NCI-H226 (cell line): ENCODE data around the gene RYR2.

ENCODE experiments used
- DNase-seq: peaks from one replicate; pipeline ENCODE4 v3.0.0-alpha.2; 2015

RYR2 gene

DNA sequence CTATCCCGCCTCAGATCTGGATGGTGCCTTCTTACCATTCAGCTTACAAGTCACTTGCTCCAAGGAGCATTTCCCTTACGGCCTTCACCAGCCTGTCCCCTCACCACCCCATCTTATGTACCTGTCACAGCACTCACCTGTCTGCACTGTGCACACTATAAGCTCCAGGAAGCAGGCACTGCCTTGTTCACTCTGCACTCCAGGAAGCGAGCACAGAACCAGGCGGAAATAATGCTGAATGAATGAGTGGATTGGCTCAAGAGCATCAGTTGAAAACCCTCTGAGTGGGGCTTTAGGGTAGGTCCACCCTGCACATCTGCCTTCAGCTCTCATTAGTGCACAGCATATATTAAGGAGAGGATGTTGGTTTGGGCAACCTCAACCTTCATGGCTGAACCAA is 8.9 kb upstream of the RYR2 start:
- no peak for DNase-seq

GRCh38 chr1:237033804-237034203 is 8.2 kb upstream of the RYR2 start:
- DNase-seq, result no peak

GRCh38 chr1:237035759-237036158 is 6.2 kb upstream of the RYR2 start:
- no peak for DNase-seq

DNA sequence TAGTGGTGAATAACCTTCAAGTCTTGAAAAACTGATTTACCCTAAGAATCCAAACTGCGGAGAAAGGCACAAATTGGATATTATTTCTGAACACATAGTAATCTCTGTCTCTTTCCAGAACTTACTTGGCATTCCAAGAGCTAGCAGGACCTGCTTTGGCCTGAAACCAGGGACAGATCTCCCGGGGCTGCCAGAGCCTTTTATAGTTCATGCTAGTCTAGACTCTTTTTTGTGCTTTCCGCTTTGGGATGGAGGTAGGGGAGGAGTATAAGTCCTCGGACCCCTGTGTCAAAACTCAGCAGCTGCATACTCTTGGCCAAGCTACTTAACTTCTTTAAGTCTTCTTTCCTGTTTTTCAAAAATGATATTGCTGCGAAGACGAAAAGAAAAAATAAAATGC is 3.8 kb upstream of the RYR2 start:
- DNase-seq, result no peak

- DNase-seq, result no peak
Measured at GRCh38 chr1:237040823-237041222, 1.2 kb upstream of the RYR2 start.

GRCh38 chr1:237041461-237041794 is 556 bp upstream of the RYR2 start:
- no peak for DNase-seq

GRCh38 chr1:237042526-237042891 is 525 bp downstream of the RYR2 start:
- DNase-seq, result no peak

DNA sequence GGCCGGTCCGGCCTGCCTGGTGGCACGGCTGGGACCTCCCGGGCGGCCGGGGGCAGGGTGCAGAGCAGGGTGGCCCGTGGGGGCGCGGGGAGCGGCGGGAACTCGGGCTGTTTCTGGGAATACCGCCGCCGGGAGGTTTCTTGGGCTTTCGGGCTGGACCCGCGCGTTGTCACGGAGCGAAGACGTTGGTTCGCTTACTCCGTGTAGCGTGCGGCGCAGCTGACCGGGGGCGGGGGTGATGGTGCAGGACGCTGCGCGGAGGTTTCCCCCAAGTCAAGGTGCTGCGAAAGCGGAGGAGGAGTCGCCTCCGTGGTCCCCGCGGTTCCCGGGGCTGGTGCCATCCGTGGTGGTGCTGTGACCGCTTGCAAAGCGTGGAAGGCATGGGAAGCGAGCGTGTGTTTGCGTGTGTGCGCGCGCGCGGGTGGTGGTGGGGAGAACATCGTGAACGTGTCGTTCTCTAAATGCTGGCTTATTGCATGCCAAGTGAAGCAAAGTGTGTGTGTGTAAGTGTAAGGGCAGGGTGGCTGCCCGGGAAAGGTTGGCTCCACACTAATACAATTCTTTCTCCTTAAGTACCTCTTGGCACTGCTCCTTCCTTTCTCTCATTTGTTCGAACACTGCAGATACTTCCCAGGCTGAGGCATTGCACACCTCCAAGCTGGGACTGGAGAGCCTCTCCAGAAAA is 1.1 kb downstream of the RYR2 start:
- no peak for DNase-seq

DNA sequence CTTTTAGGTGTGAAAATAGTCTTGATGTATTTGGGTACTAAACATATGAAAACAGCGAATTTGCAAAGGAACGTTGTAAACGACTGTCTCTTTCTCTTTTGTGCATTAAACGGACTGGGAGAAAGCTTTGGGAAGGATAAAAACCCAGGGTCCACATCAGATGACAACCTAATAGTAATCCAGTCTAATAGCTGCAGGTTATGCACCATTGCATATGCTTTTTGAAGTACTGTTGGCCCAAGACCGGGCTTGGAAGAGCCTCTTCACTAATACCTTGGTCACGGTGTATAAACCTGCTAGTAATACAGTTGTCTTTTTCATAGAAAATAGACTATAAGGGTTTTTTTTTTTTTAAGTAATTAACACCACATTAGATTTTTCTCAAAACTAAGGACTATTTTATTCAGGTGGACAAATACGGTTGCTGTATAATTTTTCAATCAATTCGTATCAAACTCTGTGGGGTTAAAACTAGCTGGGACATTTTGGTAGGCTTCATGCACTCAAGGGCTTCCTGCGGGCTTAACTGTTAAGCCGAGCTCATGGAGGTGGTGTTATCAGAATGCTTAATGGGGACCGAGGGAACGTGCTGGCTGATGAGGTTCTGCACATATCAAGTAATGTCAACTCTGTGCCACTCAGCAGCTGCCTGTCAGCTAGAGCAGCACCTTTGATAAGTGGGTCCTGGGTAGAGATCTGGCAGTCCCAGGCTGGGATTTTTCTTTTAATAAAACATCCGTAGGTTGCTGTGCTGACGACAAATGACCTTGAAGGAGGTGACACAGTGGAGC is 2.1 kb downstream of the RYR2 start:
- DNase-seq, result no peak

DNA sequence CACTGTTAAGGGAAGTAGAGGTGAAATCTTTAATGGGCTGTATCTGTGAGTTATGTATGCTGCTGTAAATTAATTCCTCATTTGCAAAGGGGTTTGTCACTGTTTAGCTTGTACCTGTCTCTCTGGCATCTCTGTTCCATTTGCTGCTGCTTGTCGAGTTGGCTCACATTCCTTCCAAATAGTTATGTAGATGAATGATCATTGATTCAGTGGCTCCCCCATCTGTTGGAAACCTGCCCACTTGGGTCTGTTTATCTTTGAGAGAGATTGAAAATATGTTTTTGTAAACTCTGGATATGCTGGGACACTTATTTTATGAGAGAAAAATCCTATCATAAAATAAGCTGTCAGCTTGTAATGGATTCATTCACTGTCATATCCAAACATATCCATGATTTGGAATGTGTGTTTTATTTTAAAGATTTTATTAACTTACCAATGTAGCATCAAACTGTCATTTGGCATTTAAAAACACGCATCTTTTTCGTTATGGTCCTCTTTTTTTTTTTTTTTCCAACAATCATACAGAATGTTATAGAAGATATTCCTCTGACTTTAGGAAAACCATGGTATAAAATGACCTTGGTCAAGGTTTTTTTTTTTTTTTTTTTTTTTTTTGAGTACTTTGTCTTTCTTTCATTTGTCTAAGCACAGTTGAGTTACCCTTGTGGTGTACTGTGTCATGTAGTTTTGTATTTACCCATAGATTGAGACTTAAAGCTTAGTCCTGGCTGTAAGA is 3.5 kb downstream of the RYR2 start:
- no peak for DNase-seq

DNA sequence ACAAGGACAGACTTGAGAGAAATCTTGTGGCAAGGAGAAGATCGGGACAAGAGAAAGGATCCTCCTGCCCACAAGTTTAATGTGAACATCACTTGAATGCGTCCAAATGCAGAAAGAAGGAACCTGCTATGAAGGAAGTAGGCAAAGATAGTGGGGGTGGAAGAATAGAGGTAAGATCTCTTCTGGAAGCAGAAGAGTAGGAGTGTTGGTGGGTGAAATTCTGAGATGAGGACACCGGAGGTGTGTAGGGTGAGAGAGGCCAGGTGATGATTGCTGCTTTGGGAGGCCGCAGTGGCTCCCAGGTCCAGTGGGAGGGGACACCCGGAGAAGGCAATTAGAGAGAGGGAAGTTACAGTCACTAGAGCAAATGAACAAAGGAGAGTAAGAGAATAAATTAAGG is 6.8 kb downstream of the RYR2 start:
- no peak for DNase-seq

DNA sequence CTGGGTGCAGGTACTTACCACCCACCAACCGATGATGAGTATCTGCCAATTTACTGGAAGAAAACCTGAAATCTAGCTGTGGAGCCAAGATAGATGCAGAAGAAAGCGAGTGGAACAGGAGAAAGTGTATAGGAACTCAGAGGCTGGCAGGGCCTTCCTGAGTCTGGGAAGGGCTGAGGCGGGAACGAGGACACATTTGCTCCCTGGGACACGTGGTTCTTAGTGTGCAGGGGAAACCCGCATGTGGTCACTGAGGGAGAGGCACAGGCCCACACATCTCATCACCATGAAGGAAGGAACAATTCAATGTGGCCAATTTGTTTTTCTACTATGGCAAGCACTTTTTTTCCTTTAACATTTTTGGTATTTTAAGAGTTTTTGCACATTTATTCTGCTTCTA is 8.2 kb downstream of the RYR2 start:
- DNase-seq, result no peak

- DNase-seq, result no peak
Measured at GRCh38 chr1:237050915-237051314, 8.9 kb downstream of the RYR2 start.

DNA sequence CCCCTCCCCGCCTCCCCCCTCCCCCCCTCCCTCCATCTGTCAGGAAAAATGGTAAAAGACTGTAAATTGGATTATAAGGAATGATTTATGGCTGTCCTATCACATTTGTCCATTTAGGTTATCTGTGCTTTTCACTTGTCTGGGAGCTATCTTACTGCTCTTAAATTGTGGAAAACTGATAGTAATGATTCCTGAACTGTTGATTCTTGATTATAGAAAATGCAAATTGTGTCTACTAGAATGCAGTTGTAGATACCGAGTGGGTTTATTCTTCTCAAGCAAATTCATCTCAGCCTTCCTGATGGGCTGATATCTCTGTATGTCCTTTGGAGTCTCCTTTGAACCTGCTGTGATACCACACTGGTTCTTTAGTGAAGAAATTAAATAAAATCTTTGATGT is 12.3 kb downstream of the RYR2 start:
- no peak for DNase-seq

DNA sequence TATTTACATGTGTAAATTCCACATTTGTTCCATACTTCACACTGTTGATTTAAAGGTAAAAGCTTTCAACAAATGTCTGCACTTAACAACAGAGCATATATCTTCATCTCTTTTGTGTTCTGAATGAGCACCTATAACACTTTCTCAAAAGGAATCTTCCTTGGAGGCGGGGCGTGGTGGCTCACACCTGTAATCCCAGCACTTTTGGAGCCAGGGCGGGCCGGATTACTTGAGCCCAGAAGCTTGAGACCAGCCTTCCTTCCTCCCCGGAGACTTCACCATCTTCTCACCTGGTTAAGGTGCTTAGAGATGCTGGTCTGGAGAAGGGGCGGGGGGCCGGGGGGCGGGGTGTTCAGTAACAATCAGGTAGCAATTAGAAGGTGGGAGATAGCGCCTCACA is 16.5 kb downstream of the RYR2 start:
- no peak for DNase-seq

DNA sequence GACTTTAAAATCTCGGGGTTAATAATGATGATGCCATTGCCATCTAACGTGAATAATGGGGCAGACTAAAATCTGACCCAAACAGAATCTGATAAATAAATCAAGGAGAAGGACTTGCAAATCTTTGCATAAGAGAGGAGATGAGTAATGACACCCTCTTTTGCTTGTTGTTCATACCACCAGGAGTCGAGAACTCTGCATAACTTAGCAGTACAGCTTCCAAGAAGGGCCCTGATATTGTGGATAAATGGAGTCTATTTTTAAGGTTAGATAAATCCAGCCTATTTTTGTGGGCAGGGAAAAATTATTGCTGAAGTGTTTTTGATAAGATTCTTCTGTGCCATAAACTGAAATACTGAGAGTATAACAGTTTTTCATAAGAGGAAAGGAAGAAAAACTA is 17.3 kb downstream of the RYR2 start:
- DNase-seq, result no peak

DNA sequence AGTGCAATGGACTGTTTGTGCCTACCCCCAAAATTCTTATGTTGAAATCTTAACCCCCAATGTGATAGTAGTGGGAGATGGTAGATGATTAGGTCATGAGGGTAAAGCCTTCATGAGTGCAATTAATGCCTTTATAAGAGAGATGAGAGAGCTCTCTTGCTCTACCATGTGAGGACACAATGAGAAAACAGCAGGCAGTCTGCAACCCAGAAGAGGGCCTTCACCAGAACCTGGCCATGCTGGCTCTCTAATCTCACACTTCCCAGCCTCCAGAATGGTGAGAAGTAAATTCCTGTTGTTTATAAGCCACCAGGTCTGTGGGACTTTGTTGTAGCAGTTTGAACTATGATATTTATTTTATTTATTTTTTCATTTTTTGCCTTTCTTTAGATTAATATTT is 21.0 kb downstream of the RYR2 start:
- DNase-seq, result no peak

DNA sequence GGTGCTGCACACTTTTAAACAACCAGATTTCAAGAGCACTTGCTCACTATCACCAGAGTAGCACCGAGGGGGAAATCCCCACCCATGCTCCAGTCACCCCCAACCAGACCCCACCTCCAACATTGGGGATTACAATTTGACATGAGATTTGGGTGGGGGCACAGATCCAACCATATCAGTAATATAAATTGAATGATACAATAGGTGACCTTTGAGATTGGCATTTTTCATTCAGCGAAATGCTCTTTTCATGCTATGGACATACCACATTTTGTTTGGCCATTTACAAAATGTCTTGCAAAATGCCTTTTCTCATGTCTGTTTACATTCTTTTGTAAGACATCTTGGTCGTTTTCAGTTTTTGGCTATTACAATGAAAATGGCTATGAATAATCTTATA is 23.9 kb downstream of the RYR2 start:
- no peak for DNase-seq

- no peak for DNase-seq
Measured at GRCh38 chr1:237070519-237070918, 28.5 kb downstream of the RYR2 start.

DNA sequence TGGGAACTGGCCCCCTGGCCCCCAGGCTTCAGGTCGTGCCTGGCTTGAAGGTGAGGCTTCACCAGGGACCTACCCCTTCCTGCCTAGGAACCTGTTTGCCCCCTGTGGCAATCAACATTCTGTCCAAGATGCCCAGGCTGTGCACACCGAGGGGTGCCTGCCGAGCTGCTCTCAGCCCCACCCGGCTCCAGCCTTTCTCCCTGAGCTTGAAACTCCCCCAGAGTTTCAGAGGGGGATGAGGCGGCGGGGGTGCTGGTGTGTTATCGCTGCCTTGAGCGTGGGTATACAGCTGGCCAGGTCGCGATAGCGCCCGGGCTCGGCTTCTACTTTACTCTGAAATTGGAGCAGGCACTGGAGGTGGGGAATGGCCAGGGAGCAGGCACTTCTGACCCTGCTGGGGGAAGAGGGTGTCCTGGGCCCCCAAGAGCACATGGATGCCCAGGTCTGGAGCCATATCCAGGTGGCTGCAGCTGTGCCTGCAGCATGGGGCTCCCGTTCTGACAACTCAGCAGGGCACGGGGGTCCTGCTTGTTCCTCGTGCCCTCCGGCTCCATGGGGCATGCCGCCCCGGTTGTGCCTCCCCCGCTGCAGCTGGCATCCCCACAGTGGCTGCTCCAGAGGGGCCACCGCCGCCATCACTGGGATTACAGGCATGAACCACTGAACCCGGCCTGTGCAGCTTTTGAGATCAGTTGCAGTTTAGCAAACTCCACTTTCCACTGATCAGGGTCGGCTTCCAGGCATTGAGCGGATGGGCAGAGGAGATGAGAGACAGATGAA is 29.8 kb downstream of the RYR2 start:
- no peak for DNase-seq

DNA sequence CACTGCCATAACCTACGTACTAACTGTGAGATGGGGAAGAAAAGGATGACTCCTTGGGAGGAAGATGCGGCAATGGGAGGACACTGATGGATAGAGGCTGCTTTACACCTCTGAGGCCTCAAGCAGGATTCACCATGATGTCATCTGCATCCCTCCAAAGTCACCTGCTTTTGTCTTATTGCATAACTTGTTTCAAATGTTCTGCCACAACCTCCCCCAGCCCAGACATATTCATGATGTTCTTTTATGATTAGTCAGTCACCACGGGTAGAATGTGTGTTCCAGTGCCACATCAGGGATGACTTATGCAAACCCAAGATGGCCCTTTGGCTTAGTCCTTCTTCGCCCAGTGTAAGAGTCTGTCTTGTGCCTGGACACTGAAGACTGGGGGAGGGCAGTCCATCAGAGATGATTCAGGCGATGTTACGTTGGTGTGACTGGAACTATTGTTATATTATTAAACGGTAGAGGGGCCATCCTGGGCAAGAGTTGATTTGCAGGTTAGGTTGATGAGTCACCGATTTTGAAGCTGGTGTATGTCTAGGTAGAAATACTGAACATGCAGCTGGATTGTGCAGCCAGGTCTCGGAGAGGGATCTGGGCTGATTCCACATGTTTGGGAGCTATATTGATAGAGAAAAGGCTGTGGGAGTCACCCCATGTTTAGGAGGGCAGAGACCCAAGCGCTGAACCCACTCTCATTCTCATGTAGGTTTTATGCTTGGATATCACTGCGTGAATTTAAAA is 32.6 kb downstream of the RYR2 start:
- no peak for DNase-seq

GRCh38 chr1:237084341-237085077 is 42.5 kb downstream of the RYR2 start:
- no peak for DNase-seq
